NCI-H510A treated with DMSO at 0.1 percent for 48 hours (cell line): ENCODE data around the gene POLK.
"Not testable (repeated sequence)": the region's sequence is repeated elsewhere in the genome, so short reads cannot be mapped to it uniquely, and the experiment has no call there.

Source experiments
- DNase-seq: peaks from one replicate; lab custom pipeline; 2025; lab: John Stamatoyannopoulos, UW

The POLK gene

GRCh38 chr5:75511435-75512382, at the start of gene POLK, which contains the start of gene CERT1:
TSS of gene POLK (plus strand) at chr5:75511891.
TSS of gene CERT1 (minus strand) at chr5:75511629. CDS start at chr5:75511207, 422 bp downstream.
- DNase-seq = peak; percentile 79

GRCh38 chr5:75463726-75464125, 48.0 kb upstream of the POLK start:
- no peak for DNase-seq

- DNase-seq = no peak
Measured at GRCh38 chr5:75465480-75465879, 46.2 kb upstream of the POLK start.

GRCh38 chr5:75466006-75466716, 45.5 kb upstream of the POLK start:
- DNase-seq = no peak

- no peak for DNase-seq
Measured at GRCh38 chr5:75468593-75468992, 43.1 kb upstream of the POLK start.

- no peak for DNase-seq
Measured at GRCh38 chr5:75469017-75469416, 42.7 kb upstream of the POLK start.

DNA sequence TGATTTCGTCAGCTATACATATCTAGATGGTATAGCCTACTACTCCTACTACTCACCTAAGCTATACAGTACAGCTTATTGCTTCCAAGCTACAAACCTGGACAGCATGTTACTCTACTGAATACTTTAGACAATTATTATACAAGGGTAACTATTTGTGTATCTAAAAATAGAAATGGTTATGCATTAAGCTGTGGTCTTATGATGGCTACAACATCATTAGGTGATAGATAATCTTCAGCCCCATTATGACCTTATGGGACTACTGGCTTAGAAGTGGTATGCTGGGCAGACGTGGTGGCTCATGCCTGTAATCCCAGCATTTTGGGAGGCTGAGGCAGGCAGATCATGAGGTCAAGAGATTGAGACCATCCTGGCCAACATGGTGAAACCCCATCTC, 40.5 kb upstream of the POLK start:
- DNase-seq = no peak

GRCh38 chr5:75472973-75473372, 38.7 kb upstream of the POLK start:
- no peak for DNase-seq

GRCh38 chr5:75473463-75473862, 38.2 kb upstream of the POLK start:
- DNase-seq = no peak

DNA sequence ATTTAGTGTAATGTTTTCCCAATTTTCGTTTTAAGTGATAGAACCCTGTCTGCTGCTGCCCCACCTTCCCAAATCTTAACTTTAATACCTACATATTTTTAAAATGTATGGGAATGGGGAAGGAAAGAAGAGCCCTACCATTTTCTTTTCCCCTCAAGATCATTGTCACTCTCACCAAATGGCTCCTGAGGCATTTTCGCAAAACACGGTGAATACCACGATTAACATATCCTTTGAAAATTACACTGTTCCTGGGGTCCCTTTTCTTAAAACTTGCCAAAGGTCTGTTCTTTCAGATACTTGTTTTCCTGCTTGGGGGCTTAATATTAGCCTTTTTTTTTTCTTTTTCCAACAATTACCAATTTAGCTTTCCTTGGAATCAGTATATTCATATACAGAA, 36.3 kb upstream of the POLK start:
- DNase-seq = no peak

DNA sequence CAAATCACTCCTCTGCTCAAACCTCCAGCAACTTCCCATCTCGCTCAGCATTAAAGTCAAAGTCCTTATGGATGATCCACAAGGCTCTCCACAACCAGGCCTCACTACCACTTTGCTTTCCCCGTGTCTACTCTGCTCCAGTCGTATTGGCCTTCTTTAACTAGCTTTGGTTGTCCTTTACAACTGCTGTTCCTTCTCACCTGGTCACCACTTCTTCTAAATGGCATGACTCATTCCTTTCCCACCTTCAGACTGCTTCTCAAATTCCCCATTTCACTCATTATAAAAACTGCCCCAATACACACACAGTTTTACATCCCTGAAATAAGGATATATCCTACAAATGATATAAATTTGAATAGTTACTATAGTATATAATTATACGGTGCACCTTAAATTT, 30.7 kb upstream of the POLK start:
- no peak for DNase-seq

DNA sequence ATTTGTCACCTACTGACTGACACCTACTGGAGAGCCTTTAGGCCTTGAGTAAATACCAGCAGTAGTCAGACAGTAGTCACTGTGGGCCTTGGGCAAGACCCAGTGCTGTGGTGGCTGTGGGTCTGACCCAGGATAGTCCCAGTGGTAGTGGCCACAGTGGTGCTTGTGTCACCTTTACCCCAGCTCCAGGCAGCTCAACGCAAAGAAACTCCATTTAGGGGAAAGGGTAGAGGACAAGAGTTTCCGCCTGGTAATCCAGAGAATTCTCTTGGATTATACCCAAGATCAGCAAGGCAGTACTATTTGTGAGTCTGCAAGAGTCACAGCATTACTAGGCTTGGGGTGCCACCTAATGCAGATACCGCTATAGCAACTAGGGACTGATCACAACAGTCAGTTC, 29.2 kb upstream of the POLK start:
- no peak for DNase-seq

GRCh38 chr5:75484605-75485004, 27.1 kb upstream of the POLK start:
- DNase-seq = no peak

DNA sequence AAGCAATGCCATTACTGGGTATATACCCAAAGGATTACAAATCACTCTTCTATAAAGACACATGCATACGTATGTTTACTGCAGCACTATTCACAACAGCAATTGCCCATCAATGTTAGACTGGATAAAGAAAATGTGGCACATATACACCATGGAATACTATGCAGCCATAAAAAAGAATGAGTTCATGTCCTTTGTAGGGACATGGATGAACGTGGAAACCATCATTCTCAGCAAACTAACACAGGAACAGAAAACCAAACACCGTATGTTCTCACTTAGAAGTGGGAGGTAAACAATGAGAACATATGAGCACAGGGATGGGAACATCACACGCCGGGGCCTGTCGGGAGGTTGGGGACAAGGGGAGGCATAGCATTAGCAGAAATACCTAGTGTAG, 21.8 kb upstream of the POLK start:
- not testable (repeated sequence) for DNase-seq

- no peak for DNase-seq
Measured at GRCh38 chr5:75491621-75492020, 20.1 kb upstream of the POLK start.

- DNase-seq = no peak
Measured at GRCh38 chr5:75496026-75496425, 15.7 kb upstream of the POLK start.

- no peak for DNase-seq
Measured at GRCh38 chr5:75498208-75498777, 13.4 kb upstream of the POLK start.

GRCh38 chr5:75498875-75499274, 12.8 kb upstream of the POLK start:
- DNase-seq = not testable (repeated sequence)

DNA sequence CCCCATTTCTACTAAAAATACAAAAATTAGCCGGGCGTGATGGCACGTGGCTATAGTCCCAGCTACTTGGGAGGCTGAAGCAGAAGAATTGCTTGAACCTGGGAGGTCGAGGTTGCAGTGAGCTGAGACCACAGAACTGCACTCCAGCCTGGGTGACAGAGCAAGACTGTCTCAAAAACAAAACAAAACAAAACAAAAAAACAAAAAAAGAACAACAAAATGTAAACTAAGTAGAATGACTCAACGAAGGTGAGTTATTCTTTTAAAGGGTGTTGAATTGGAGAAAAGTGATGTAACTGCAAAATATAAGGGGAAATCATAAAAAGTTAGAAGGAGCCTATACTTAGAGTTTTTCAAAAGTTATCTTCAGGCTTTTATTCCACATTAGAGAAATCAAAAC, 6.6 kb upstream of the POLK start:
- not testable (repeated sequence) for DNase-seq

- DNase-seq = no peak
Measured at GRCh38 chr5:75507841-75508240, 3.9 kb upstream of the POLK start.

GRCh38 chr5:75509546-75509945, 2.1 kb upstream of the POLK start:
- DNase-seq = no peak

- no peak for DNase-seq
Measured at GRCh38 chr5:75509956-75510355, 1.7 kb upstream of the POLK start.

DNA sequence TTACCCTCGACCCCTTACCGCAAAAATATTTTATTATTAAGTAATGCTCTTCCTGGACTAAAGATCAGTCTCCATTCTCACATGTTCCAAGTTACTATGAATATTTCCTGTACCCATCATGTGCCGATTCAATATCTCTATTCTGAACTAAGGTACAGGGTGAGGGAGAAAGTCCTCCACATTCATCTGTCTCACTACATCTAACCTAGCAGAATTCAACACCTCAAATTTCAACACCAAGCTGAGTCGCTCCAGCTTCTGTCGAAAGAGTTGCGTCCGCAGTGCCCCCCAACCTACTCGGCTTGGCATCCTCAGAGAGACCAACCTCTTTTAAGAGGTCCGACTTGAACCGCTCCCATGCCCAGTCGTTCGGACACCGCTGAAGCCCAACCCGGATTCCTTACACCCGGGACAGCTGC, 1.3 kb upstream of the POLK start:
- DNase-seq = no peak
